CD4-positive, alpha-beta T cell treated with Interferon gamma for 1 hour (primary cell): Measurements from ENCODE around the gene SGPP2.

Source experiments
- DNase-seq: peaks from one replicate; pipeline ENCODE4 v3.0.0-alpha.2; 2020

The SGPP2 gene

GRCh38 chr2:222477962-222478608 lies 53.7 kb downstream of the SGPP2 start:
- no peak for DNase-seq

GRCh38 chr2:222479859-222480258 lies 55.5 kb downstream of the SGPP2 start:
- DNase-seq, result no peak

GRCh38 chr2:222480497-222480896 lies 56.2 kb downstream of the SGPP2 start:
- DNase-seq, result no peak

- no peak for DNase-seq
Measured at GRCh38 chr2:222481941-222482340, 57.6 kb downstream of the SGPP2 start.

GRCh38 chr2:222483513-222484039 lies 59.2 kb downstream of the SGPP2 start:
- DNase-seq, result no peak

GRCh38 chr2:222485367-222486211 lies 61.2 kb downstream of the SGPP2 start:
- no peak for DNase-seq

GRCh38 chr2:222490131-222490530 lies 65.8 kb downstream of the SGPP2 start:
- no peak for DNase-seq

GRCh38 chr2:222492683-222493082 lies 68.3 kb downstream of the SGPP2 start:
- DNase-seq, result no peak

GRCh38 chr2:222494104-222494739 lies 69.9 kb downstream of the SGPP2 start:
- no peak for DNase-seq

GRCh38 chr2:222495388-222495787 lies 71.0 kb downstream of the SGPP2 start:
- no peak for DNase-seq

- DNase-seq, result no peak
Measured at GRCh38 chr2:222499226-222499625, 74.9 kb downstream of the SGPP2 start.

GRCh38 chr2:222504191-222504590 lies 79.8 kb downstream of the SGPP2 start:
- no peak for DNase-seq

- DNase-seq, result no peak
Measured at GRCh38 chr2:222504719-222505118, 80.4 kb downstream of the SGPP2 start.

- DNase-seq, result no peak
Measured at GRCh38 chr2:222506230-222506935, 82.0 kb downstream of the SGPP2 start.

- DNase-seq, result no peak
Measured at GRCh38 chr2:222514901-222515300, 90.6 kb downstream of the SGPP2 start.

GRCh38 chr2:222518570-222519381 lies 94.4 kb downstream of the SGPP2 start:
- DNase-seq, result no peak

- DNase-seq, result no peak
Measured at GRCh38 chr2:222521099-222521498, 96.8 kb downstream of the SGPP2 start.

GRCh38 chr2:222522082-222522481 lies 97.7 kb downstream of the SGPP2 start:
- no peak for DNase-seq

- DNase-seq, result no peak
Measured at GRCh38 chr2:222523783-222524544, 99.6 kb downstream of the SGPP2 start.

- no peak for DNase-seq
Measured at GRCh38 chr2:222525811-222526210, 101.5 kb downstream of the SGPP2 start.
